WTC11 (cell line): ENCODE measurements around the gene TTI1.

Experiments
- ATF1 ChIP-seq: sonication (generic); formaldehyde crosslinking; IDR thresholded peaks from 2 replicates; pipeline ENCODE4 v1.8.1; 2023; ENCODE audit warnings: mild to moderate bottlenecking, moderate library complexity, missing genetic modification reagents
- FOXJ3 ChIP-seq: sonication (generic); formaldehyde crosslinking; IDR thresholded peaks from 2 replicates; pipeline ENCODE4 v1.9.0; 2021; ENCODE audit warnings: missing genetic modification reagents, mild to moderate bottlenecking, borderline replicate concordance
- FOXK1 ChIP-seq: sonication (generic); formaldehyde crosslinking; IDR thresholded peaks from 2 replicates; pipeline ENCODE4 v1.8.0; 2022; ENCODE audit warnings: mild to moderate bottlenecking, moderate library complexity, missing genetic modification reagents
- HMGXB4 ChIP-seq: sonication (generic); formaldehyde crosslinking; IDR thresholded peaks from 2 replicates; pipeline ENCODE4 v1.8.1; 2023; ENCODE audit warnings: mild to moderate bottlenecking, moderate library complexity, missing genetic modification reagents
- NR2C2 ChIP-seq: sonication (generic); formaldehyde crosslinking; IDR thresholded peaks from 2 replicates; pipeline ENCODE4 v1.8.0; 2022; ENCODE audit warnings: mild to moderate bottlenecking, missing genetic modification reagents
- USF2 ChIP-seq: sonication (generic); formaldehyde crosslinking; IDR thresholded peaks from 2 replicates; pipeline ENCODE4 v1.8.1; 2023; ENCODE audit warnings: mild to moderate bottlenecking, missing genetic modification reagents, moderate library complexity
- ZBTB43 ChIP-seq: sonication (generic); formaldehyde crosslinking; IDR thresholded peaks from 2 replicates; pipeline ENCODE4 v1.8.1; 2023; ENCODE audit warnings: mild to moderate bottlenecking, missing genetic modification reagents
- TF ChIP-seq, protein P1 (sequence below): sonication (generic); formaldehyde crosslinking; IDR thresholded peaks from 2 replicates; pipeline ENCODE4 v1.8.1; 2023; ENCODE audit warnings: mild to moderate bottlenecking, missing genetic modification reagents, borderline replicate concordance

DNA sequence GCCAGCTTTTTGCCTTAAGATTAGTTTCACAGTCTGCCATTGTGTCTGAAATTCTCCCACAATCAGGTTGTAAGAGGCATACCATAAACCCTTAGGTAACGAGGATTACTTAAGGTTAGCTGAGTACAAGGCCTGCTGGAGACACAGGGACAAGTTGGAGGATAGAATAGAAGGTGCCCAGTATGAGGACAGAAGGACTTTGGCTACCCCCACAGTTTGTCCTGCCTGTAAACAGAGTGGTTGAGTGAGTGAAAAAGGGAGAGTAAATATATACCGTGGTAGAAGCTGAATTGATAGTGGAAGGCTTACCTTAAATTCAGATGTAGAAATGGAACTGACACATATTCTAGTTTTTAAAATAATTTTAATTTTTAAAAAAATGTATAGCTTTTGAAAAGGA is 19.6 kb upstream of the TTI1 start:
- no peak for TF ChIP-seq HMGXB4 (CRISPR knock-in tag)
- no peak for TF ChIP-seq NR2C2 (CRISPR knock-in tag)
- no peak for TF ChIP-seq FOXK1 (CRISPR knock-in tag)
- TF ChIP-seq, protein P1, sequence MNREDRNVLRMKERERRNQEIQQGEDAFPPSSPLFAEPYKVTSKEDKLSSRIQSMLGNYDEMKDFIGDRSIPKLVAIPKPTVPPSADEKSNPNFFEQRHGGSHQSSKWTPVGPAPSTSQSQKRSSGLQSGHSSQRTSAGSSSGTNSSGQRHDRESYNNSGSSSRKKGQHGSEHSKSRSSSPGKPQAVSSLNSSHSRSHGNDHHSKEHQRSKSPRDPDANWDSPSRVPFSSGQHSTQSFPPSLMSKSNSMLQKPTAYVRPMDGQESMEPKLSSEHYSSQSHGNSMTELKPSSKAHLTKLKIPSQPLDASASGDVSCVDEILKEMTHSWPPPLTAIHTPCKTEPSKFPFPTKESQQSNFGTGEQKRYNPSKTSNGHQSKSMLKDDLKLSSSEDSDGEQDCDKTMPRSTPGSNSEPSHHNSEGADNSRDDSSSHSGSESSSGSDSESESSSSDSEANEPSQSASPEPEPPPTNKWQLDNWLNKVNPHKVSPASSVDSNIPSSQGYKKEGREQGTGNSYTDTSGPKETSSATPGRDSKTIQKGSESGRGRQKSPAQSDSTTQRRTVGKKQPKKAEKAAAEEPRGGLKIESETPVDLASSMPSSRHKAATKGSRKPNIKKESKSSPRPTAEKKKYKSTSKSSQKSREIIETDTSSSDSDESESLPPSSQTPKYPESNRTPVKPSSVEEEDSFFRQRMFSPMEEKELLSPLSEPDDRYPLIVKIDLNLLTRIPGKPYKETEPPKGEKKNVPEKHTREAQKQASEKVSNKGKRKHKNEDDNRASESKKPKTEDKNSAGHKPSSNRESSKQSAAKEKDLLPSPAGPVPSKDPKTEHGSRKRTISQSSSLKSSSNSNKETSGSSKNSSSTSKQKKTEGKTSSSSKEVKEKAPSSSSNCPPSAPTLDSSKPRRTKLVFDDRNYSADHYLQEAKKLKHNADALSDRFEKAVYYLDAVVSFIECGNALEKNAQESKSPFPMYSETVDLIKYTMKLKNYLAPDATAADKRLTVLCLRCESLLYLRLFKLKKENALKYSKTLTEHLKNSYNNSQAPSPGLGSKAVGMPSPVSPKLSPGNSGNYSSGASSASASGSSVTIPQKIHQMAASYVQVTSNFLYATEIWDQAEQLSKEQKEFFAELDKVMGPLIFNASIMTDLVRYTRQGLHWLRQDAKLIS = no peak
- no peak for TF ChIP-seq ZBTB43 (CRISPR knock-in tag)
- TF ChIP-seq USF2 (CRISPR knock-in tag) = no peak
- no peak for TF ChIP-seq FOXJ3 (CRISPR knock-in tag)
- TF ChIP-seq ATF1 = no peak
